ENCODE measurements around the gene RBM27. TPM values are rescaled to one million over a fixed set of nuclear protein-coding genes. Genes with fewer than 3 reads are reported as not detected.

The RBM27 gene
- total RNA-seq, 1 experiment from 2014 or later = 25.1 TPM

DNA sequence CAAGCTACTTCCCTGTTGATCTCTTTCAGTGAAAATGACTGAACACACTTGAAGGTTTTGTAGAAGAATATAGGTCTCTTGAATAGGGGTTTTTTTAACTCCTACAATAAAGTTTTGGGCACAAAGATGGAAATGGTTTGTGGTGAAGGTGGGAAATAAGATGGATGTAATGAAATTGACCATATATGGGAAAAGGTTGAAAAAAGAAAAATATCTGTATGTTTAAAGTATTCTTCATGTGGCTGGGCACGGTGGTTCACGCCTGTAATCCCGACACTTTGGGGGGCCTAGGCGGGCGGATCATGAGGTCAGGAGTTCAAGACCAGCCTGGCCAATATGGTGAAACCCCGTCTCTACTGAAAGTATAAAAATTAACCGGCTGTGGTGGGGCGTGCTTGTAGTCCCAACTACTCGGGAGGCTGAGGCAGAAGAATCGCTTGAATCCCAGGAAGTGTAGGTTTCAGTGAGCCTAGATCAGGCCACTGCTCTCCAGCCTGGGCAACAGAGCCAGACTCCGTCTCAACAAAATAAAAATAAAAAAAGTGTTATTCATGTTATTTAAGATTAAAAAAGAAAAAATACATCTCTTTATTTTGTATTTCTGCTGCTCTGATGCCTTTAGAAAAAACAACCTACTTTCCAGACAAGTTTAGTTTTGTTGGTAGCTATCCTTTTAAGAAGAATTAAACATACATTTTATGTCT is 2.2 kb downstream of the RBM27 start:
- Histone ChIP-seq H2AFZ (no peak overlapping the region), H3K36me3 (ENCODE audit: low read depth) (no peaks in the 10 kb centered on the region), H4K20me1 (ENCODE audit: insufficient read depth) (peaks cover 53% of the 10 kb centered on the region), H3K79me2 (ENCODE audit: low read depth) (peaks cover 71% of the 10 kb centered on the region), H3K27ac (no peak overlapping the region), H3F3A (ENCODE audit: insufficient read depth, low read depth) (peaks cover 12% of the 10 kb centered on the region; the same call in 1 of the 2 replicates), H3K27me3 (ENCODE audit: insufficient read depth, low read depth) (no peaks in the 10 kb centered on the region), H3K9me3 (ENCODE audit: insufficient read depth, low read depth) (no peaks in the 10 kb centered on the region), H3K9me2 (ENCODE audit: insufficient read depth) (no peaks in the 10 kb centered on the region), H3K4me3 (peak overlapping the region; percentile 96; the same call in 1 of the 2 replicates), H3K4me1 (replicated peaks; ENCODE audit: insufficient read depth) (peaks cover 33% of the 10 kb centered on the region), H3K4me2 (peak overlapping the region; percentile 78)
- DNase-seq = no peak
- intact Hi-C loops (cut with micrococcal nuclease; ENCODE audit: unreplicated experiment) = no loop called here
- no peak for TF ChIP-seq EZH2 (IDR thresholded peaks at IDR 0.05; ENCODE audit: low read depth)
- no peak for TF ChIP-seq CTCF (conservative IDR thresholded peaks at IDR 0.05)
- ChIA-PET POLR2A (ENCODE audit: unreplicated experiment) (interaction anchor here (0.6 kb wide), 1 partner anchor 35 kb away, joined by 3 read pairs; no protein-coding TSS in a partner anchor), CTCF (interaction anchor here (0.6 kb wide), 2 partner anchors 269 to 1339 kb away, joined by 3 to 21 read pairs; partner anchors contain the start of gene SH3RF2)
- BruUV-seq (replicated peaks) = no TSS peak

DNA sequence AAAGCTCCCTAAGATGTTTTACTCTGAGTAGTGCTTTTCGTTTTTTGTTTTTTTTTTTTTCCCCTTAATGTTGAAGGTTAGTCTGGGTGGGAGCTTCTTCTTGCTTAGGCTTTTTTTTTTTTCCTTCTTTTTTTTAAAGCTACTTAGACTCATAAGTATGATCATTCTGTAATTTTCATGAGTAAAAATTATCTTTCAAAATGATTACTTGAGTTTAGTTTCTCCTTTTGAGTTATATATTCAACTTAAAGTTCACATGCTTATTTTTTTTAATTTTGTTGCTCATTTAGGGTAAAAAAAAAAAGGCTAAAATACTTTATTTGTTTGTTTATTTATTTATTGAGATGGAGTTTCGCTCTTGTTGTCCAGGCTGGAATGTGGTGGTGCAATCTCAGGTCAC is 2.9 kb downstream of the RBM27 start:
- Histone ChIP-seq H3K4me2 (0 out of 2 replicates have a peak overlapping the region, but pooled peaks have one; percentile 78), H2AFZ (no peak overlapping the region), H3K27ac (no peak overlapping the region), H3K27me3 (ENCODE audit: insufficient read depth, low read depth) (no peaks in the 10 kb centered on the region), H3F3A (ENCODE audit: insufficient read depth, low read depth) (peaks cover 12% of the 10 kb centered on the region; the same call in 1 of the 2 replicates), H3K36me3 (ENCODE audit: low read depth) (no peaks in the 10 kb centered on the region), H4K20me1 (ENCODE audit: insufficient read depth) (peaks cover 54% of the 10 kb centered on the region), H3K79me2 (ENCODE audit: low read depth) (peaks cover 77% of the 10 kb centered on the region), H3K4me1 (replicated peaks; ENCODE audit: insufficient read depth) (peaks cover 33% of the 10 kb centered on the region), H3K4me3 (no peak overlapping the region), H3K9me3 (ENCODE audit: insufficient read depth, low read depth) (no peaks in the 10 kb centered on the region), H3K9me2 (ENCODE audit: insufficient read depth) (no peaks in the 10 kb centered on the region)
- TF ChIP-seq EZH2 (IDR thresholded peaks at IDR 0.05; ENCODE audit: low read depth) (no peak), CTCF (conservative IDR thresholded peaks at IDR 0.05) (no peak)
- intact Hi-C loops (cut with micrococcal nuclease; ENCODE audit: unreplicated experiment) = no loop called here
- ChIA-PET POLR2A (ENCODE audit: unreplicated experiment) (interaction anchor here (0.6 kb wide), 2 partner anchors 35 to 51 kb away, joined by 3 to 8 read pairs; no protein-coding TSS in a partner anchor), CTCF (interaction anchor here (0.6 to 0.7 kb wide), 3 partner anchors 240 to 1338 kb away, joined by 3 to 21 read pairs (median 3); partner anchors contain the start of gene SH3RF2)
- BruUV-seq (replicated peaks) = no TSS peak
- DNase-seq = no peak

DNA sequence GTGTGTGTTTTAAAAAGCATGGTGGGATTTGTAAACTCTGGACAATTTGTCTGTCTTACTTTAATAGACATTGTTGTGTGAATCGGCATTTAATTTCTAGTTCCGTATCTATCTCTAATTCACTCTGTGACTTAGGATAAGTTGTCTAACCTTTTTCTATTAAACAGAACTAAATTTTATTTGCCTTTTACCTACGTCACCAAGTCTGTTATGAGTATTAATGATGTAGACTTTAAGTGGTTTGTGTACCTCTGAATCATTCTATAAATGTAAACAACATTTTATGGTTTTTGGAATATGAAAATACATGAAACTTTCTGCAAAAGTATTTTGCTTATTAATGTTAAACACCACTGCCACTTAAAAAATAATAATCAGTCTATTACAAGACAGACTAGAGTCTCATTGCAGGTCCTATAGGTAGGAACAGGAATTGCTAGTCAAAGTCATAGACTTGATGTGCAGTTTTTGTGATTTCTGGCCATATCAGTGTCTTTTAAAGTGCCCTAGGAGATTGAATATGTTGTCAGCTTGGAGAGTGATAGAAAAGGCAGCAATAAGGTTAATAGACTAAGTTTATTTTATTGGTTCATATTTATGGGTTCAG is 5.6 kb downstream of the RBM27 start:
- Histone ChIP-seq H3K4me2 (no peak overlapping the region), H3K4me3 (no peak overlapping the region), H3F3A (ENCODE audit: insufficient read depth, low read depth) (0 out of 2 replicates have a peak, but pooled peaks cover 4% of the 10 kb centered on the region), H3K79me2 (ENCODE audit: low read depth) (peaks cover 98% of the 10 kb centered on the region), H3K36me3 (ENCODE audit: low read depth) (no peaks in the 10 kb centered on the region), H4K20me1 (ENCODE audit: insufficient read depth) (peaks cover 73% of the 10 kb centered on the region), H3K27ac (no peak overlapping the region), H3K4me1 (replicated peaks; ENCODE audit: insufficient read depth) (peaks cover 19% of the 10 kb centered on the region), H3K9me3 (ENCODE audit: insufficient read depth, low read depth) (no peaks in the 10 kb centered on the region), H3K9me2 (ENCODE audit: insufficient read depth) (no peaks in the 10 kb centered on the region), H2AFZ (no peak overlapping the region), H3K27me3 (ENCODE audit: insufficient read depth, low read depth) (no peaks in the 10 kb centered on the region)
- peak; percentile 33; the same call in 1 of the 2 replicates for TF ChIP-seq CTCF (conservative IDR thresholded peaks at IDR 0.05)
- TF ChIP-seq EZH2 (IDR thresholded peaks at IDR 0.05; ENCODE audit: low read depth) = no peak
- BruUV-seq (replicated peaks) = no TSS peak
- no peak for DNase-seq
- intact Hi-C loops (cut with micrococcal nuclease; ENCODE audit: unreplicated experiment) = no loop called here
- CTCF ChIA-PET = no interaction called here
- POLR2A ChIA-PET (ENCODE audit: unreplicated experiment) = no interaction called here
